ENCODE data around the gene FUOM. TPM values are rescaled to one million over a fixed set of nuclear protein-coding genes. Genes with fewer than 3 reads are reported as not detected.
"Not testable (repeated sequence)": the region's sequence is repeated elsewhere in the genome, so short reads cannot be mapped to it uniquely, and the experiment has no call there.

The FUOM gene
- total RNA-seq, 1 donor from 2014 or later, result 5.1 TPM

GRCh38 chr10:133391249-133391635 is 33.4 kb upstream of the FUOM start:
- no peak for DNase-seq
- H3K27me3 ChIP-seq (ENCODE audit: low read depth), result no peaks in the 10 kb centered on the region
- no peak overlapping the region for H3K27ac ChIP-seq (replicated peaks)
- intact Hi-C loops (cut with micrococcal nuclease), result no loop called here
- H3K36me3 ChIP-seq, result peaks cover 7% of the 10 kb centered on the region
- peaks cover 23% of the 10 kb centered on the region for H3K4me1 ChIP-seq
- no peak for TF ChIP-seq CTCF (IDR thresholded peaks at IDR 0.05; ENCODE audit: borderline replicate concordance)
- H3K4me3 ChIP-seq, result no peak overlapping the region
- H3K9me3 ChIP-seq (replicated peaks), result no peaks in the 10 kb centered on the region

- DNase-seq, result no peak
- Histone ChIP-seq H3K9me3 (replicated peaks) (no peaks in the 10 kb centered on the region), H3K4me3 (no peak overlapping the region), H3K27ac (replicated peaks) (peak overlapping the region; percentile 51), H3K27me3 (ENCODE audit: low read depth) (no peaks in the 10 kb centered on the region), H3K4me1 (peaks cover 22% of the 10 kb centered on the region), H3K36me3 (peaks cover 2% of the 10 kb centered on the region)
- TF ChIP-seq CTCF (IDR thresholded peaks at IDR 0.05; ENCODE audit: borderline replicate concordance), result no peak
- intact Hi-C loops (cut with micrococcal nuclease), result no loop called here
These were observed 32.9 kb upstream of the FUOM start for GRCh38 chr10:133390597-133391248.

DNA sequence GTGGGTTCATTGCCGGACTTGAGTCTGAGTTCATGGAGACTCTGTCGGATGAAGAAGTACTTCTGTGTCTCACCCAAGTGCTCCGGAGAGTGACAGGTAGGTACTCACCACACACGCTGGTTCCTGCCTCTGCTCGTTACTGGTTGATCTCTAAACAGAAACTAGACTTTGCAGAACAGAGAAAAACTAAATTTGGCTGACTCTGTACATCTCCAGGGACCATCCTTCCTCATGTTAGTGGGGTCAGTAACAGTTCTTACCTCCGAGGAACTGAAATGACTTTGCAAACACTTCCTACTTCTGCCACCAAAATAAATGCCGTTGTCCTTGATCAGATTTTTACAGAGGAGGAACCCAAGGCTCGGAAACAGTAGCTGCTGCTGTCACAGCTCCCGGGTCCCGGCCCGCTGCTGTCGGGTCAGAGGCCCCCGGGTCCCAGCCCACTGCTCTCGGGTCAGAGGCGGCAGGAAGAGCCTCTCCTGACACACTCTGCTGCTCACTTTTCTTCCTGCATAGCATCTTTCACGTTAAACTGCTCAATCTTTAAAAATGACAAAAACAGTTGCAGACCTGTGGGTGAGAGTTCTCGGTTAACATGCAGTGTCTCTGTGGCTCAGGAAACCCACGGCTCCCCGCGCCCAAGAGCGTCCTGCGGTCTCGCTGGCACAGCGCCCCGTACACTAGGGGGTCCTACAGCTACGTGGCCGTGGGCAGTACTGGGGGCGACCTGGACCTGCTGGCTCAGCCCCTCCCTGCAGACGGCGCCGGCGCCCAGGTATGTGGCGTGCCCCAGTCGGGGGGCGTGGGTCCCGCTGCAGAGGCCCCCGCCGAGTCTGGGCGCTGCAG is 31.4 kb upstream of the FUOM start:
- no peak for DNase-seq
- Histone ChIP-seq H3K9me3 (replicated peaks) (no peaks in the 10 kb centered on the region), H3K36me3 (no peaks in the 10 kb centered on the region), H3K4me1 (peaks cover 7% of the 10 kb centered on the region), H3K27ac (replicated peaks) (peak overlapping the region; percentile 64), H3K27me3 (ENCODE audit: low read depth) (no peaks in the 10 kb centered on the region), H3K4me3 (peak overlapping the region; percentile 20)
- intact Hi-C loops (cut with micrococcal nuclease), result no loop called here
- no peak for TF ChIP-seq CTCF (IDR thresholded peaks at IDR 0.05; ENCODE audit: borderline replicate concordance)

DNA sequence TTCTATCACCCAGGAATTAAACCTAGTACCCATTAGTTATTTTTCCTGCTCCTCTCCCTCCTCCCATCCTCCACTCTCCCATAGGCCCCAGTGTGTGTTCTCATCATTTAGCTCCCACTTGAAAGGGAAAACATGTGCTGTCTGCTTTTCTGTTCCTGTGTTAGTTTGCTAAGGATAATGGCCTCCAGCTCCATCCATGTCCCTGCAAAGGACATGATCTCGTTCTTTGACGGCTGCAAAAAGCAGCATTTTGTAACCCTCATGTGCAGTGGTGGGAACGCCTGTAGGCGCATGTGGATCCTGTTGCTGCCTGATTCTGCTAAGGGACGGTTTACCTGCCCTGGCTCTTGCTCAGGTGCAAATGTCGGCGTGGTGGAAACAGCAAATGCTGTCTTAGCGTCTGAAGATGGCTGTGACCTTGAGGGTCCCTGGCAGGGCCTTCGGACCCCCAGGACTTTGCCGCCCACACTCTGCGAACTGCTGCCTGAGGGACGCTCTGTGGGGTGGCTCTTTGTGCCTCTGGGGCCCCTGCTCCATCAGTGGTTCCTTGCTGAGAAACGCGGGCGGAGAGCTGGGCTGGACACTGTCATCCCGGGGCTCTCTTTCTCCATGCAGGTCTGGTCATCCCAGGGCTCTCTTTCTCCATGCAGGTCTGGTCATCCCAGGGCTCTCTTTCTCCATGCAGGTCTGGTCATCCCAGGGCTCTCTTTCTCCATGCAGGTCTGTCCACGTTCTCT is 30.6 kb upstream of the FUOM start:
- TF ChIP-seq CTCF (IDR thresholded peaks at IDR 0.05; ENCODE audit: borderline replicate concordance), result no peak
- H3K27ac ChIP-seq (replicated peaks), result peak overlapping the region; percentile 64
- intact Hi-C loops (cut with micrococcal nuclease), result no loop called here
- no peak overlapping the region for H3K4me3 ChIP-seq
- H3K9me3 ChIP-seq (replicated peaks), result no peaks in the 10 kb centered on the region
- H3K36me3 ChIP-seq, result no peaks in the 10 kb centered on the region
- H3K27me3 ChIP-seq (ENCODE audit: low read depth), result no peaks in the 10 kb centered on the region
- peaks cover 2% of the 10 kb centered on the region for H3K4me1 ChIP-seq
- DNase-seq, result no peak

DNA sequence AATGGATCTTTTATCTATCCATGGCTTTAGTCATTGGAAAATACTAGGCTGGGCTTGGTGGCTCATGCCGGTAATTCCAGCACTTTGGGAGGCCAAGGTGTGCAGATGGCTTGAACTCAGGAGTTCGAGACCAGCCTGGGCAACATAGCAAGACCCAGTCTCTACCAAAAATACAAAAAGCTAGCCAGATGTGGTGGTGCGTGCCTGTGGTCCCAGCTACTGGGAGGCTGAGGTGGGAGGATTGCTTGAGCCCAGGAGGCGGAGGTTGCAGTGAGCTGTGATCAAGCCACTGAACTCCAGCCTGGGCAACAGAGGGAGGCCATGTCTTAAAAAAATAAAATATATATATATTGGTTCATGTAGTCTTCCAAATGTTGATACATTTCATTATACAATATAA is 29.1 kb upstream of the FUOM start:
- intact Hi-C loops (cut with micrococcal nuclease), result not testable (repeated sequence)

More for the DNA sequence above, 29.1 kb upstream of the FUOM start:
- not testable (repeated sequence) for H3K36me3 ChIP-seq; H3K27me3 ChIP-seq (ENCODE audit: low read depth); H3K4me1 ChIP-seq; H3K27ac ChIP-seq (replicated peaks); H3K4me3 ChIP-seq; DNase-seq; H3K9me3 ChIP-seq (replicated peaks)

All from left ventricle myocardium inferior (tissue), 1 donor.